ENCODE results near the gene XPR1. TPM values are rescaled to one million over a fixed set of nuclear protein-coding genes. Genes with fewer than 3 reads are reported as not detected.

XPR1 gene
- polyA plus RNA-seq, 1 donor, result 9.3 TPM

DNA sequence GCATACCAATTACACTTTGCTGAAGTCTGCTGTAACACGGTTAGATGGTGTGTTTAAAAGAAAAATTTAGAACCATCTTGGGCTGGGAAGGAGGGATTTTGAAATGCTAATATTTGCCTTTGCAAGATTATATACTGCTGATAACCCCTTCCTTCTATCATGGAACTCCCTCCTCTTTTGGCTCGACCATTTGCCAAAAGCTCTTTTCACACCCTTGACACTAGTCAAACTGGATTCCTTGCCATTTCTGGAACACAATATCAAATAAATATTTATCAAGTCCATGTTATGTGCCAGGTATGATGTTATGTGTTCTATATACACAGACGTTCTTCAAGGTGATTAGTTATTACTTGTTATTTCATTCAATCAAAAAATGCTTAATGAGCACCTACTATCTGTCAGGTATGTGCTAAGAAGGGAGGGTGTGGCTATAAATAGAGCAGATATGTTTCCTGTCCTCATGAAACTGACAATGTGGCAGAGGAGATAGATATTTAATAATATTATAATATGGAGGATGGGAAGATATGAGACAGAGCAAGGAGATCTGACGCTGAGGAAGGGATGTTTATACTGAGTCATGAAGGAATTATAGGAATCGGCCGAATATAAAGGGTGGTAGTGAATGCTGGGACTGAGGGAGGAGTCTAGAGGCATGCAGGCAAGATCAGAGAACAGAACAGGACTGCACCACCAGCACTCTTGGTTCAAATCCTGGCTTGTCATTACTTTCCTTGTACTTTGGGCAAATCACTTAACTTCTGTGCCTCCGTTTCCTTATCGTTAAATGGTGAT lies 16.1 kb upstream of the XPR1 start:
- no peak for DNase-seq

DNA sequence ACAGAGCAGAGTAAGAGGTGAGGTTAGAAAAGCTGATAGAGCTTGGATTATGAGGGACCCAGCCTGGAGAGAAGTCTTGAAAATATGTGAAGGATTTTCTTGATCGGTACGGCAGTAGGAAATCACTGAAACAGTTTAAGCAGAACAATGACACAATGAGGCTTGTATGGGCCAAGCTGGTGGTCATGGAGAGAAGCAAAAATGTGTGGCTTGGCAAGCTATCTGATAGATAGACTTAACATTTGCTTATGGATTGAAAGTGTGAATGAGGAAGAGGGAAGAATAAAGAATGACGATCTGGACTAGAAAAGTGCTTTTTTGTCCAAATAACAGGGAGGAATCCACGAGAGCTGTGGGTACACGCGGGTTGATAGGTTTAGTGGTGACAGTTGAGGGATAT lies 15.4 kb upstream of the XPR1 start:
- no peak for DNase-seq

DNA sequence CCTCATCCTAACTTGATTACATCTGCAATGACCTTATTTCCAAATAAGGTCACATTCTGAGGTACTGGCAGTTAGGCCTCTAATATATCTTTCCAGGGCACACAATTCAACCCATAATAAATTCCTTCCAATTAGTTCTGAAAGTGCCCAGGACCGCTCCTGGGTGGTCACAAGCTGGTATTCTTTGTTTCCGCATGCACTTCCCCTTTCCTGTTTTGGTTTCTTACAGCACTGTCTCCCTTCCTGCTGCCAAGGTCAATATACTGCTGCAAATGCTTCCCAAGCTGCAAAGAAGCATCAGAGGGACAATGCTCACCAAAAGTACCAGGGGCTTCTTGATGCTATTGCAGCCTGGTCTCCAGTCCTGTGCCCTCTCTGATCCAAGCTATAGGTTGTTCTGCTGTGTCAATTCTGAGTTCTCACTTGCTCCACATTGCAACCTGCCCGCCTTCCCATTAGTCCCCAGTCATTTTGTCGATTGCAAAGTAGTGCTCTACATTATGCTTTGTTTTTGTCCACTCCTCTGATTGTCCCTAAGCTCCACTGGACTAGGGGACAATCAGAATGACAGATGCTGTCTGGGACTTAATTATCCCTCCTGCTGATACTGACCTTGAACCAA lies 13.9 kb upstream of the XPR1 start:
- no peak for DNase-seq

DNA sequence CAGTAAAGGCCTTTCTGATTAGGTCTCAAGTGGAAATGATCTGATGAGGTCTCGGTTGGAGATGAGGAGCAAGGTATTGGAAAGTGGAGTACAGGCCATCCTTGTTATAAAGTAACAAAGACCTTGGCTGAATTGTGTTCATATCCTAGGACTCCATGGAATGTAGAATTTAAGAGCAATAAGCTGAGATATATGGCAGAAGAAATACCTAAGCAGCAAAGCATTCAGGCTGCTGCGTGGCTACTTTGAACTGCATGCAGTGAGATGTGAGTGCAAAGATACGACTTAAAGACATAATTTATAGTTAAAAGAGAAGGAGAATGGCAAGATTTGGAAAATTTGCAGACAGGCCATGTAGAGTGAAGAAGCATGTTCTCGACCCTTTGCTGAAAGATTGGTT lies 11.2 kb upstream of the XPR1 start:
- no peak for DNase-seq

DNA sequence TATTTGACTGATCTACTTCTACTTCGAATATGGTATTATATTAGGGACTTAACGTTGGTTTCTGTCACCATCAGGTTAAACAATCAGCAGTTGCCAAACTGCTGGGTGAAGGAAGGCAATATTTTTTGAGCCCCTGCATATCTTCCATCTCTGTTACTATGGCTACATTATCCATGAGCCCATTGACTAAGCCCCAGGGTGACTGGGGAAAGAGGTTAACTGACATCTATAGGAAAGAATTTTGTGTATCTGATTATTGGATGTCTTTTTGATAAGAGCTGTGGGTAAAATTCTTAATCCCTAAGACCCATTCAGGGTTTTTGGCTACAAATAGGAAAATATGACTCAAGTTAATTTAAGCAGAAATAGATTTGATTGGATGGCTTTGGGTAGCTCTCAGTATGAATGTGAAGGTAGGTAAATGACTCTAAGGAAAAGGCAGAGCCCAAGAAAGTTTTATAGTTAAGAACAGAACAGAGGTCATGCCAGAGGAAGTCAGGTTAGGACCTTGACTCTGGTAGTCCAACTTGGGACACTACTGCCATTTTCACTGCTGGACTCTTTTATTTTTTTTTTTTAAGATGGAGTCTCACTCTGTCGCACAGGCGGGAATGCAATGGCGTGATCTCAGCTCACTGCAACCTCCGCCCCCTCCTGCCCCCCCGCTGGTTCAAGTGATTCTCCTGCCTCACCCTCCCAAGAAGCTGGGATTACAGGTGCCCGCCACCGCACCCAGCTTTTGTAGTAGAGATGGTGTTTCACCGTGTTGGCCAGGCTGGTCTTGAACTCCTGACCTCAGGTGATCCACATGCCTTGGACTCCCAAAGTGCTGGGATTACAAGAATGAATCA lies 8.9 kb upstream of the XPR1 start:
- DNase-seq, result no peak

DNA sequence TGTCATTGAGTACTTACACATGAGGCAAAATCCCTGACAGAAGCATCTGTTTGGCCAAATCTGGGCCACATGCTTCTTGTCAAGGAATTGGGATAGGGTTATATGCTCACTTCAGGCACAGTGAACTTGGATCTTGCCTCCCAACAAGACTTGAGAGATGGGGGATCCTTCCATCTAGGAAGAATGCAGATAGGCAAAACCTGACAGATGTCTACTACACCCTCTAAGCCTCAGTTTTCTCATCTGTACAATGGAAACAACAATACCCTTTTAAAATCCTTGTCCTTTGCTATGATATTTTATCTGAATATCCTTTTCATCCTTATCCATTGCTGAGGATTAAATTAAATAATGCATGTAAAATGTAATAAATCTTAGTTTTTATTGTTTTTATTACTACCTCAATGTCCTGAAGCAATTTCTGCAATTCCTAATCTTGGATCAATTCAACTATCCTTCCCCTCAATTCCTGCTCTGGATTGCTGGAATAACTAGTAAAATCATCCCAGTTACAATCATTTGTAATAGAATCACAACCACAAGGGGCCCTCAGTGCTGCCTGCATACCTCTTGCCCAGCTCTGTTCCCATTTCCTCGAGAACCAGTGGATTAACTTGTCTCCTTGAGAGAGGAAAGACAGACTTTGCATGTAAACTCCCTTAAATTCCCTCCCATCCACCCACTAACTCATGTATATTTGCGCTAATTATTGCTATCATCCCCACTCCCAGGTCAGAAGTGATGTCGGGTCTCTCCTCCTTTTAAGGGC lies 8.1 kb upstream of the XPR1 start:
- no peak for DNase-seq

DNA sequence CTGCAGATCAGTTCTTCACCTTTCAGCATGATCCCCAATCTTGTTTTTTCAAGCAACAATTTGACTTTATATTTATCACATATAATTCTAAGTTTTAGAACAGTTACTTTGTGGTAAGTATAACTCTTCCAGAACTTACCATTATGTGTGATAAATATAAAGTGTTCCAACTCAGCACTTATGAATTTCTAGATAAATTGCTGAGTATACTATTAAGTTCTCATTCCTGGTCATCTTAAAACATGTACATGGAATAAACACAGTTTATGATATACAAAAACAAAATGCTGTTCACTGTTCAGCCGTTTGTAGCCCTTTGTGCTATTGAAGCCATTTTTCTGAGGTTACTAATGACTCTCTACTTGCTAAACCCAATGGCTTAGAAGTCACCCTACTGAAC lies 5.1 kb upstream of the XPR1 start:
- no peak for DNase-seq

DNA sequence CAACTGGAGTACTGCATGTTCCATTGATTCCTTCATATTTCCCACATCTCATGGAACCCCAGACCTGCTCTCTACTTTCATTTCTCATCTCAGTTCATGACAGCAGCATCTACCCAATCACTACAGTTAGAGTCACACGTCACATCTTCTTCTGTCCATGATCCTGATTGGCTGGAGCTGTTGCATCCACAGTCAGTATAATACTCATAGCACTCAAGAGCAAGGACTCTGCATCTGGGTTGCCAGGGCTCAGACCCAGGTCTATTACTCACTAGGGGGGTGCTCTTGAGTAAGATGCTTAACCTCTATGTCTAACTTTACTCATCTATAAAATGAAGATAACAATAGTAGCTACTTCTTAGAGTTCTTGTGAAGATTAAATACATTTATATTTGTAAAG lies 4.4 kb upstream of the XPR1 start:
- no peak for DNase-seq

DNA sequence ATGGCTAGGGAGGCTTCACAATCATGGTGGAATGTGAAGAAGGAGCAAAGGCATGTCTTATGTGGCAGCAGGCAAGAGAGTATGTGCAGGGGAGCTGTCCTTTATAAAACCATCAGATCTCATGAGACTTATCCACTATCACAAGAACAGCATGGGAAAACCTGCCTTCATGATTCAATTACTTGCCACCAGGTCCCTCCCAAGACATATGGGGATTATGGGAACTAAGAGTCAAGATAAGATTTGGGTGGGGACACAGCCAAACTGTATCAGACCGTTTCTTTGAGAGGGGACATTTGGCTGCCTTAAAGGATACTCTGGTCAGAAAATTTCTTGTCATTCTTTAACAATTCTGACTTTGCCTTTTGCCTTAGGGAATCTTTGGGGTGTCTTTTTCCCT lies 3.2 kb upstream of the XPR1 start:
- no peak for DNase-seq

DNA sequence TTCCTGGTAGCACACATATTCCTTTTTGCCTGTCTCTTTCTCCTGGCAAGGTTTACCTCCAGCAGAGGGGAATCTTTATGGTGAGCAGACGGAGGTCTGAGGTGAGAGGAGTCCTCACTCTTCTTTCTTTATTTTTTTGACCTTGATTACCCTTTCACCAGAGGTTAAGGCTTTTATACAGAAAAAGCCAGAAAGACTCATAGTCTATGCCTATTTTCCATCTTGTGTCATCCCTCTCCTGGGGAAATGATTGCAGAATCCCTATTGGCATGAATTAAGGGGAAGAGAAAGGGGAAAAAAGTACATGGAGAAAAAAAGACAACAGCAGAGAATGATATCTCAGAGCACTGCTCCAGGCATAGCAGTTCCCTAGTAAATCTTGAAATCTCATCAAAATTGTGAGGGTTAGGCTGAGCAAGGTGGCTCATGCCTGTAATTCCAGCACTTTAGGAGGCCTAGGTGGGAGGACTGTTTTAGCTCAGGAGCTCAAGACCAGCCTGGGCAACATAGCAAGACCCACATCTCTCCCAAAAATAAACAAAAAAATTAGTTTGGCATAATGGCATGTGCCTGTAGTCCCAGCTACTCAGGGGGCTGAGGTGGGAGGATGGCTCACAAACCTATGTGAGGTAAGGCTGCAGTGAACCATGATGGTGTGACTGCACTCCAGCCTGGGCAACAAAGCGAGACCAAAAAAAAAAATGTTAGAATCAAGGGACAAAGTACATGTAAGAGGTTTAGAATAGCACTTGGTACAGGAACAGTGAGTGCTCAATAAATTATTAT lies 1.2 kb upstream of the XPR1 start:
- DNase-seq, result no peak

DNA sequence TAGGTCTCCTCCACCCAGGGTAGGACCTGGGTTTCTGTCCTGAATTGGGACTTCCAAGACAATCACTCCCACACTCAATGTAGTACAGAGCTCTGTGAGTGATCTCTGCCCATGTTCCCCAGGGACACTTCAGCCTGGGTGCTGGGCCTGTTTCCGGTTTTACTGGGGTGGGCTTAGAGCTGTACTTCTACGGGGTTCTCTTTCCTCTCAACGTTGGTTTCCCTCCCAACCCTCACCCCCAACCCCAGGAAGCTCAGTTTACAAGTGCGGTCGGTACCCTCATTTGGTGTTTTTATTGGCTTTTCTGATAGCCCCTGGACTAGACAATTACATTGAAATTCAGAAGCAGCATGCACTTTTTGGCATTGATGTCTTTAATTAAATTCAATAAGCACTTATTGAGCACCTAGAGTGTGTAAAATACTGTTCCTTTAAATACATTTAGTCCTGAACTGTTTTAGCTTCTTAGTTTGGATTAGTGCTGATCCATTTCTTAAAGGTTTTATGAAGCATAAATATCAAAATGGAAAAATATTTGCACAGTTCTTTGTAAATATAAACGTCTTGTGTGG lies 542 bp upstream of the XPR1 start:
- DNase-seq, result no peak

DNA sequence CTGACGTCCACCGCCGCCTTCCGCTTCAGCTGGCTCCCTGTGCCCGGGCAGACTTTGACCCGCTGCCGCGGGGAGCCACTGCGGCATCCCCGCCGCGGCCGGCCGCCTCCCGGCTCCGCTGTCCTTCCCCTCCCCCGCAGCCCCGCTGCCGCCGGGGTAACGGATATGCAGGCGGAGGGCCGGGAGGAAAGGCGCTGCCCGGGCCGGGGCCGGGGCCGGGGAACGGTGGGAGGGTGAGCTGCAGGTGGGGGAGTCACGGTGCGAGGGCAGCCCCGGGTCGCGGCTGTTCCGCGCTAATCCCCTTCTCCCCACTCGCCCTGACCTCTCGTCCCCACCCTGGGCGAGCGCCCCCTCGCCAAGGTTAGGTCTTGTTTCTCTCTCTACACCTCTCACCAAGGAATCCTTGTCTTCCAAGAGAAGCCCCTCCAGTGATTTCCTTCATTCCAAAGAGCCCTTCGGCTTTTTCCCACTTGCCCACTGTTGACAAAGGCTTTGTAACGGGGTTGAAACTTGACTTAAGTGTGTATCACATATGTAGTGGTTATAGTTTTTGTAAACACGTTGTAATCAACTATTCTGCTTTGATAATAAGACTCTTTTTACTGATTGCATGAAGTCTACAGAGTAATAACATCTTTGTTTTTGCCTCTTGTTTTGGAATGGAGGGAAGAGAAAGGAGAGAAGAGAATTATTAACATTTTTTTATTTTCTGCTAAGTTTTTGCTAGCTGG lies 669 bp downstream of the XPR1 start:
- no peak for DNase-seq

DNA sequence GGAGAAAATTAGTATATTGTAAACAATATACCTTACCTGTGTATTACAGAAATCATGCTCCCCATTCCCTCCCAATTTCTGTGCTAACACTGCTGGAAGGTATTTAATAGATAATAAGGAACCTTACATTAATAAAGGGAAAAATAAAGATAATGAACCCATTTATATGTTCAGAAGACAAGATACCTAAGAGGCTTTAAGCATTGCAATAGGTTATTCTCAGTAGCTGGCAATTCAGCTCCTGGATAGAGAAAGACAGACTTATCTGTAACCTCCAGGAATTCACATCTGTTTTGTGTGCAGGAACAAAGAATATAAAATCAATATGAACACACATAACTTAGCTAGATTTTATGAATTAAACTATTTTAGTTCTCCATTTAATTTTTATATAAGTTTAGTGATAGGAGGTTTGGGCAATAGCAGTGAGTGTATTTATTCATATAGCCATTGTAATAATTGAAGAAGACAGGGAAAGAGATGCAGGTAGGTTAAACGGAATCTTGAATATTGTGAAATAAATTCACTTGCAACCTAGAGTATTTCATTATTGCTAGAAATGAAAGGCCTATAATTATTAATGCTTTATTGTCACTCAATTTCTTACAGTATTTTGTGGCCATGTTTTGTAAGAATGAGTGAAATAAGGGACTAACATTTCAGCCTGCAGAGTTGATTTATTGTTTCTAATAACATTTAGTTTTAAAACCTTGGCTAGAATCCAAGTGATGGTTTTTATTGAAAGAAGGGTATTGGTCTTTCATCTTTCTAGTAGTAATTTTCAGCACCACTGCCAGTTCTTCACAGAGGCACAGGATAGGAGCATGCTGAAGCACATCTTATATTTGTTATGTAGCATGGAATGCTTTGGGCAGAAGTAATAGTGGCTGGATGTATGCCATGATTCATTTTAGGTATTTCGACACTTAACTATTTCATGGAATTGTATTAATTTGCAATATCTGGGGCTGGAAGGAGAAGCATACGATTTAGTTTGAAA lies 1.5 kb downstream of the XPR1 start:
- DNase-seq, result no peak

DNA sequence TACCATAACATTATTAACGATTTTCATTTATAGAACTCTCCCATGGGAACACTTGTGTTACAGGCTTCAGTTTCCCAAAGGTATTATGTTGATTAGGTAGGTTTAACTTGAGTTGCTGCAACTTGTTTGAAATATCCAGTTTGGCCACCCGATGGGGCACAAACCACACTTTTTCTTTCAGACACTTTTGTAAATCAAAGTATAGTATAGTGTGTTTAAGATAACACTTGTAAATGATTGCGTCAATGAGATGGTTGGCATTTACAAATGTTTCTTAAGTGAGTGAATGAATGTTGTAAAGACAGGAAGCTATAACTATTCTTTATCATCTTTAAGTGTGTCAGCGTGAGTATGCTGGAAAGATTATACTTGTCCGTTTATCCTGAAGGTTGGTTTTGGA lies 4.3 kb downstream of the XPR1 start:
- no peak for DNase-seq

DNA sequence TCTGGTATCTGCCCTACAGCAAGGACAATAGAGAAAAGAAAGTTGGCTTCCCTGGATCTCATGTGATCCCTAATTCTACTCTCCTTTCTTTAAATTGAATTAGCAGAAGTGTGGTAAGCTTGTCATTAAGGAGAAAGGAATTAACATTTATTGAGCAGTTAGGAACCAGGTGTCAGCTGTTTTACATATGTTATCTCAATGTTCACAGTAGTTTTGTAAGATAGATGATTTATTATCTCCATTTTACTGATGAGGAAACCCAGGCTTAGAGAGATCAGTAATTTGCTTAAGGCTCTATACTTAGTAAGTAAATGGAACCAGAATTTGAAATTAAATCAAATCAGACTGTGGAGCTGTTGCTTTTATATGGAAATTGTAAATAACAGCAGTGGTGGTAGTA lies 8.0 kb downstream of the XPR1 start:
- no peak for DNase-seq

DNA sequence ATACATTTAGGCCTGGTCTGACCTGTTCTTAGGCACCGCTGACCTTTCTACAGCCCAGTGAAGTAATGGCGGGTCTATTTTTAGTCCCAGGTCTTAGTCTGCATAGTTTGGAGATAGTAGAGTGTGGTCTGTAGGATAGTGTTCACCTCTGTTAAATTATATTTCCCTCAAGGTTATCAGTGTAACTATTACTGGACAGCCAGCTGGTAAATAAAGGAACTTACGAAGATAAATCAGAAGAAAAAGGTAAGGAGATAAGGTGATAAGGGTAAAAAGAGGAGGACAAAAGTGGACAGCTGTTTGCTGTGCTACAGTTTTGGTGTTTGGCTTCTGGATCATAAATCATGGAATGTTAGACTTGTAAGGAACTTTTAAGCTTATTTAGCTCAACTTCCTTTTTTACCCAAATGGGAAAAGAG lies 8.7 kb downstream of the XPR1 start:
- DNase-seq, result no peak

DNA sequence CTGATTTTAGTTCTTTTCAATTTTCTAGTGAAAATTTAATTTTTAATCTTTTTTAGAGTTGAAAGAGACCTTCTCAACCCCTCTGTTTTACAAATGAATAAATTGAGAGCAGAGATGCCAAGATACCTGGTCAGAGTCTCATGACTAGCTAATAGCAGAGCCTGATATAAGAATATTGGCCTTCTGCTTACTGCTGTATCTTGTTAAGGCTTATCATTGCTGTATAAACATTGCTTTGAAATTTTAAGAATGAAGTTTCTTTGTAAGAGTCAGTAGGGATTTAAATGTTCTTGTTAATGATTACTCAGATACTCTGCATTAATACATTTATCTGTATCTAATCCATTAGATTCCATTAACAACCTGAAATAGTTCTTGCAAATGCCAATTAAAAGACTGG lies 9.8 kb downstream of the XPR1 start:
- DNase-seq, result no peak

DNA sequence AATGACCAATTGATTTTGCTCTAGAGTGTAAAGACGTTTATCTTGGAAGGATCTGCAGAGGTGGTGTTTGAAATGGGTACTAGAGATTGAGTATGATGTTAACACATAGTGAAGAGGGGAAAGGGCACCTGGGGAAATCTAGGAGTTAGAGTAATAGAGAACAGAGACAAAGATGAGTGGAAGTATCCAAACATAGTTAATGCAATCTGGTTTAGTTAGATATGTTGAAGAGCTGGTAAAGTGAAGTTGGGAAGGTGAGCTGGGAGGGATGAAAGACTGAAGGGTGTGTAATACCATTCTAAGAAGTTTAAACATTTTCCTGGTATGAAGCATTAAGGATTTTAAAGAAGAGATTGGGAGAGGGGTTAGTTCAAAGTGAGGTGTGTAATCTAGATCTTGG lies 11.0 kb downstream of the XPR1 start:
- DNase-seq, result no peak

DNA sequence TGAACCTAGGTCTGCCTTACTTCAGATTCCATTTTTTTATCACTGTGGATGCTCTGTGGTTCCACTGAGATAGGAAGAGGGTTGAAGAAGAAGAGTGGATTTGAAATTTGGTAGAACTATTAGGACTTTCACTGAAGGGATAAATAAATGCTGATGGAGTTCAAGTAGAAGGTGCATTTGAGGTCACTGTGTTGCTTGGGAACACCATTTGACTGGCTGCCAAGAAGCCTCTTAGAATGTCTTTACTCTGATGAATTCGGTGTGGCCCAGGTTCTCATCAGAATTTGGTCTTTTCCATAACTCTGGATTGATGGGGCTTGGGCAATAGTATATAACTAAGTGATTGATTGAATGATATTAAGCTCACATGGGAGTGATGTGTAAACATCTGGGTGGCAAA lies 11.9 kb downstream of the XPR1 start:
- no peak for DNase-seq

All from hindlimb muscle (tissue), 1 donor.